Measurements from ENCODE around the gene SHROOM2.
A peak's percentile ranks its signal among the peaks of the same experiment; 100 is the strongest.
"Not testable (repeated sequence)": the region's sequence is repeated elsewhere in the genome, so short reads cannot be mapped to it uniquely, and the experiment has no call there.

Gene SHROOM2

GRCh38 chrX:9842541-9842940 lies 56.3 kb downstream of the SHROOM2 start:
- no peak for DNase-seq

GRCh38 chrX:9844936-9845577 lies 58.8 kb downstream of the SHROOM2 start:
- DNase-seq: no peak

- DNase-seq: peak; percentile 81
Measured at GRCh38 chrX:9845578-9845952, 59.3 kb downstream of the SHROOM2 start.

- no peak for DNase-seq
Measured at GRCh38 chrX:9846631-9847030, 60.4 kb downstream of the SHROOM2 start.

GRCh38 chrX:9847071-9847470 lies 60.8 kb downstream of the SHROOM2 start:
- peak; percentile 51 for DNase-seq

- no peak for DNase-seq
Measured at GRCh38 chrX:9848718-9849479, 62.7 kb downstream of the SHROOM2 start.

GRCh38 chrX:9851890-9852289 lies 65.7 kb downstream of the SHROOM2 start:
- no peak for DNase-seq

- DNase-seq: no peak
Measured at GRCh38 chrX:9853307-9853706, 67.1 kb downstream of the SHROOM2 start.

GRCh38 chrX:9855561-9856283 lies 69.5 kb downstream of the SHROOM2 start:
- no peak for DNase-seq

GRCh38 chrX:9856588-9856987 lies 70.4 kb downstream of the SHROOM2 start:
- no peak for DNase-seq

- no peak for DNase-seq
Measured at GRCh38 chrX:9857575-9858474, 71.6 kb downstream of the SHROOM2 start.

GRCh38 chrX:9858684-9859083 lies 72.5 kb downstream of the SHROOM2 start:
- DNase-seq: not testable (repeated sequence)

- DNase-seq: peak; percentile 74
Measured at GRCh38 chrX:9859711-9860555, 73.7 kb downstream of the SHROOM2 start.

- DNase-seq: no peak
Measured at GRCh38 chrX:9860826-9861225, 74.6 kb downstream of the SHROOM2 start.

- no peak for DNase-seq
Measured at GRCh38 chrX:9861711-9862110, 75.5 kb downstream of the SHROOM2 start.

- no peak for DNase-seq
Measured at GRCh38 chrX:9862525-9862924, 76.3 kb downstream of the SHROOM2 start.

GRCh38 chrX:9862953-9863352 lies 76.7 kb downstream of the SHROOM2 start:
- no peak for DNase-seq

GRCh38 chrX:9864011-9864410 lies 77.8 kb downstream of the SHROOM2 start:
- DNase-seq: no peak

- DNase-seq: no peak
Measured at GRCh38 chrX:9865804-9866472, 79.7 kb downstream of the SHROOM2 start.

- DNase-seq: no peak
Measured at GRCh38 chrX:9866633-9867032, 80.4 kb downstream of the SHROOM2 start.

GRCh38 chrX:9867226-9867625 lies 81.0 kb downstream of the SHROOM2 start:
- DNase-seq: no peak

Measured in fibroblast of skin of scalp (primary cell).